Fibroblast of pulmonary artery (primary cell): ENCODE measurements around the gene SATB1.

Source experiments
- DNase-seq: peaks from one replicate; pipeline ENCODE4 v3.0.0-alpha.2; 2010; ENCODE audit warnings: low read depth
- H3K4me3 ChIP-seq: replicated peaks from 2 replicates; pipeline ENCODE4 v1.5.1; 2011; ENCODE audit warnings: low read depth, mild to moderate bottlenecking, control low read depth, low read length, moderate library complexity
- CTCF ChIP-seq: IDR thresholded peaks from 2 replicates; pipeline ENCODE4 v1.5.1; 2011; ENCODE audit warnings: mild to moderate bottlenecking, control low read depth, low read length, inconsistent platforms; ENCODE audit errors: missing control alignments

Gene SATB1

DNA sequence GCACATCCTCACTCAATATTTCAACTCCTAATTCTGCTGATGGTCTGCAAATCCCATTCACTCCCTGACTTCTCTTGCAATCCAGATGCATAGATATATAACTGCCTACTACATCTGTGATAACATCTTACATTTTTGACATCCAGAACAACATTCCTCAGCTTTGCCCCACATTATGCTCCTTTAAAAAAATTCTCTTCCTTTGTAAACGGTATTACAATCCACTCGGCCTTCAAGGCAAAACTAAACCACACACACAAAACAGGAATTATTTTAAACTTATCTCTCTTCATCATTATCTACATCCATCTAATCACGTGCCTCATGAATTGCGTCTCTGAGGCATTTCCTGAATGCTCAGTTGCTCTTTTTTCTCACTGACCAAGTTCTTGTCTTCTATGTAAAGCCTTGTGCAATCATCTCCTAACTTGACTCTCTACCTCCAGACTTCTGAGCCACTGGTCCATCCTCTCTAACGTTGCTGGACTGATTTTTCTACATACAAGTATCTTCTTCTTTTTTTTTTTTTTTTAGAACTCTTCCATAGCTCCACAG, 117.0 kb downstream of the SATB1 start:
- H3K4me3 ChIP-seq: no peak overlapping the region
- TF ChIP-seq CTCF: no peak
- DNase-seq: no peak

- no peak for DNase-seq
- no peak for TF ChIP-seq CTCF
- no peak overlapping the region for H3K4me3 ChIP-seq
Observed at GRCh38 chr3:18307529-18307928, 117.6 kb downstream of the SATB1 start.

DNA sequence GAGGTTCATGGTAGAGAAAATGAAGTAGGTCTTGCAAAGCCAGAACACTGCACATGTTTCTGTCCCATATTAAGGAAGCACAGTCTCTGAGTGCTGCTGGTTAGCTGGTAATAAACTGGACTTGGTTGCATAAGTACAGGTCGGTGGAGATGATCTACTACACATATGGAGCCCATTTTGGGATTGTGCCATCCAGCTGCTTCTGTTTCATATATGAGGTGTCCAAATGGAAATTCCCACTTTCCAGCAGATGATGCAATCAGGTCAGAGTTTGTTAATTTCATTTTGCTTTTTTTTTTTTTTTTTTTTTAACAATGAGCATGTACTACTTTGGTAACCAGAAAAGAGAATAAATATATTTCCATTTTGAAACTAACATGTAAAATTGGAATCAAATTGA, 122.6 kb downstream of the SATB1 start:
- no peak overlapping the region for H3K4me3 ChIP-seq
- TF ChIP-seq CTCF: no peak
- peak; percentile 40 for DNase-seq

DNA sequence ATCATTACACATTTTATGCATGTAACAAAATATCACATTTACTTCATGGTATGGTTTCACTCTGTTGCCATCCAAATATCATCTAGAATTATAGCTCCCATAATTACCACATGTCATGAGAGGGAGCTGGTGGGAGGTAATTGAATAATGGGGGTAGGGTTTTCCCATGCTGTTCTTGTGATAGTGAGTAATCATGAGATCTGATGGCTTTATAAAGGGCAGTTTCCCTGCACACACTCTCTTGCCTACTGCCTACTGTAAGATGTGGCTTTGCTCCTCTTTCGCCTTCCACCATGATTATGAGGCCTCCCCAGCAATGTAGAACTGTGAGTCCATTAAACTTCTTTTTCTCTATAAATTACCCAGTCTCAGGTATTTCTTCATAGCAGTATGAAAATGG, 123.4 kb downstream of the SATB1 start:
- TF ChIP-seq CTCF: no peak
- H3K4me3 ChIP-seq: no peak overlapping the region
- no peak for DNase-seq

GRCh38 chr3:18300916-18301315, 124.2 kb downstream of the SATB1 start:
- TF ChIP-seq CTCF: no peak
- DNase-seq: no peak
- no peak overlapping the region for H3K4me3 ChIP-seq

- H3K4me3 ChIP-seq: no peak overlapping the region
- no peak for DNase-seq
- no peak for TF ChIP-seq CTCF
Observed at GRCh38 chr3:18297126-18297525, 128.0 kb downstream of the SATB1 start.
